ENCODE measurements around the gene MORN1.

Gene MORN1

DNA sequence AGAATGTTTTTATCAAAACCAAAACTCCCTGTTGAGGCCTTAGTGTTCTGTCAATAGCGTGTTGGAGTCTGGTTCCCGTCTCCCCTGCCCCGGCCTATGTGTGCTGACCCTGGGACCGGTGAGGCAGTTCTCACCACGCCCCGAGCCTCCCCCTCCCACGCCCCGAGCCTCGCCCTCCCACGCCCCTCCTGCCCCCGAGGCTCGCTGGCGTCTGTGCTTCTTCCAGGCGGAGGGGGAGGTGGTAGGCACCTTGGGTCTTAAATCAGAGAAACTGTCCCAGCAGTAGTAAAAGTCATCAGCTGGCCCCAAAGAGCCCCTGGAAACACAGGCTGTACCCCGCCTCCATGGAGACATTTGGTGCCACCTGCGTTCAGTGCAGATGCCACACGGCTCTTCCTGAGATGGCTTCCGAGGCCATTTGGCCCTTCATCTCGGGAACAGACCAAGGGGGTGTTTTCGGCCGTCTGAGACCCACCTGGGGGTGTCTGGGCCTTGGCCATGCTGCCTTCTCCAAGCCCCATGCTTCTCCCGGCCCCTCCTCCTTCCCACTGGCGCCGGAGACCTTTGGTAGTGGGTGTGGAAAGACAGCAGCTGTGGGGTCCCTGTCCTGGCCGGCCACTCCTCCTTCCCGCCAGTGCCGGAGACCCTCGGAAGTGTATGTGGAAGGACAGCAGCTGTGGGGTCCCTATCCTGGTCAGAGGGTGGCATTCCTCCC lies 118.5 kb downstream of the MORN1 start:
- no peak overlapping the region for H3K4me3 ChIP-seq (ENCODE audit: low read length)

DNA sequence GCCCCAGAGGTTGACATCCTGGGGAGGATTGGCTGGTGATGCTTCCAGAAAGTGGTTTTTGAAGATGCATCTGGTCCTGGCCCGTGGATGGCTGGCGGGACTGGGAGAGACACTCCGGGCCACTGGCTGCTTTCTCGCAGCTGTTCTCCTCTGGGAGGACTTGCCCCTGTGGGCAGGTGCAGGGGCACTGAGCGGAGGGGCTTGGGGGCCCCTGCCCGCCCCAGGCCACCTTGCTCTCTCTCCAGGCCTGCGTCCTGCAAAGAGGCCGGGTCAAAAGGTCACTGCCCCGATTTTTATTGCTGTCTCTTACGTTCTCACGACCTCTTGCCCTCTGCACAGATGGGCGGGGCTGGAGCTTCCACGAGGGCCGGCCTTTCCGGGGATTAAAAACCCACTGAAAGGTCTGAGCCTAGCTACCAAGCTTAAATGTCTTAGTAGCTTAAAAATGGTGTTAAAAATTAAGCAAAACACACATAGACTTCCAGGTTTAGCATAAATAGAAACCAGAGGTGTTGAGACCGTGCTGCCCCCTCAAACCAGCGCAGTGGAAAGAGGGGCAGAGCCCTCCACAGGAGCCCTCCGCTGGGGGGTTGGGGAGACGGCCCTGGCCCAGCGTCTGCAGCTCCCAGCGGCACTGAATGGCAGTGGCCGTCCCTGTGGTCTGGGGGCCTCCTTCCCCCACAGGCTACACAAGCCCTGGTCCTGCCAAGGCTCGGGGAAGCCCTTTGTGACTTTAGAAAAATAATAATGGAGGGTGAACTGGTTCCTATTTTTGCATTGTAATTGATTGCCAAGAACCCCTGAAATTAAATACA lies 119.3 kb downstream of the MORN1 start:
- TF ChIP-seq ZNF274 (IDR thresholded peaks at IDR 0.05; ENCODE audit: low read depth, low read length), result no peak
- no peak overlapping the region for H3K4me3 ChIP-seq (ENCODE audit: low read length)

More for the DNA sequence above, 118.5 kb downstream of the MORN1 start:
- no peak for TF ChIP-seq ZNF274 (IDR thresholded peaks at IDR 0.05; ENCODE audit: low read depth, low read length)
